Central memory CD4-positive, alpha-beta T cell (primary cell): ENCODE data around the gene KIF4A.
"Not testable (repeated sequence)": the region's sequence is repeated elsewhere in the genome, so short reads cannot be mapped to it uniquely, and the experiment has no call there.

Source experiments
- DNase-seq: peaks from one replicate; pipeline ENCODE4 v3.0.0; 2022

KIF4A gene

DNA sequence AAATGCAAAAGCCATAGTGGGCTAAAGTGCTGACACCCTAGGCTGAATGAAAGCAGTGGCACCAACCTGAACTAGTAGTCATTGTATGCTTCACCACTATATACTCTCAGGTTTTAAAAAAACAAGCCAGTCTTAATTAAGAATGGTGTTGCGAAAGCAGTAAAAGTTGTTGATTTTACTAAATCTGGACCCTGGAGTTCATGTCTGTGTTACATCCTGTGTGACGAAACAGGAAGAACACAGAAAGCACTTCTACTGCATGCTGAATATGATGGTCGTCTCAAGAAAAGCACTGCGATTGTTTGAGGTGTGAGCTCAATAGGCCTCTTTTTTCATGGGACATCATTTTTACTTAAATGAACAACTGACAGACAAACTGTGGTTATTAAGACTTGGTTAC lies 109.0 kb downstream of the KIF4A start:
- DNase-seq, result peak; percentile 56

DNA sequence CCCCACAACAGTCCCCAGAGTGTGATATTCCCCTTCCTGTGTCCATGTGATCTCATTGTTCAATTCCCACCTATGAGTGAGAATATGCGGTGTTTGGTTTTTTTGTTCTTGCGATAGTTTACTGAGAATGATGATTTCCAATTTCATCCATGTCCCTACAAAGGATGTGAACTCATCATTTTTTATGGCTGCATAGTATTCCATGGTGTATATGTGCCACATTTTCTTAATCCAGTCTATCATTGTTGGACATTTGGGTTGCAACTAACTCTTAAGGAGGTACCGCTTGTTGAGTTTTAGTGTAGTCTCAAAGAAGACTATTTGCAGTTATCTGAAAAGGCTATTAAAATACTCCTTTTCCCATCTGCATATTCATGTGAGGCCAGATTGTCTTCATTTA lies 110.3 kb downstream of the KIF4A start:
- DNase-seq, result not testable (repeated sequence)

DNA sequence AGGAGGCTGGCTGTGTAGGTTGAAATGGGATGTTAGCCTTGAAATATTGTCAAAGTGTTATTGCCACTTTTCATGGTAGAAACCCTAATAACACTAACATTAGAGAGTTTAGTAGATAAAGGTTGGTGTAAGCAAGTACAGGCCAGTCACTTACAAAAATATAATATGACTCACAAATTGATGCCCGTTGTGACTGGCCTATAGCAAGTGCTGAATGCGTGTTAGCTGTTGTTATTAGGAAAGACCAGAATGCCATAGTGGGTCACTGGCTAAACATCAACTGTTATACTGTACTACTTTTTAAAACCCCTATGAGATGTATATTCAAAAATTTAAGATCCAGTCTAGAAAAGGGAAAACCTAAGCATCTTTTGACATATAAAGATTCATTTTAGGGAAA lies 112.8 kb downstream of the KIF4A start:
- DNase-seq, result no peak

DNA sequence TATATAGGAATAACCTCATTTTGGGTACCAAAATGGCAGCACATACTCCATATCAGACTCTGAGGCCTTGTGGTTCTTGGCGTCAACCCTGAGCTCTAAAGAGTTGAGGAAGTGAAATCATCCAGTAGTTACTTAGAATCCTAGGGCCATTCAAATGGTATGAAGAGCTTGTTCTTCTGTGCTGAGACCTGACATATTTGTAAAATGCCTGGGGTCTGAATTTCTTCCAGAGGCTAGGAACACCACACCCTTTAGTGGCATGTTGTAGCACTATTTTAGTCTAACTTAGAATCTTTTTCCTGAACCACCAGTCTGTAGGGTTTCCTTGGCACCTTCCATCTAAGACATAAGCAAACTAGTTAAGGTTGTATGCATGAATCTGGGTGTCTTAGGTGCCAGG lies 115.1 kb downstream of the KIF4A start:
- no peak for DNase-seq

DNA sequence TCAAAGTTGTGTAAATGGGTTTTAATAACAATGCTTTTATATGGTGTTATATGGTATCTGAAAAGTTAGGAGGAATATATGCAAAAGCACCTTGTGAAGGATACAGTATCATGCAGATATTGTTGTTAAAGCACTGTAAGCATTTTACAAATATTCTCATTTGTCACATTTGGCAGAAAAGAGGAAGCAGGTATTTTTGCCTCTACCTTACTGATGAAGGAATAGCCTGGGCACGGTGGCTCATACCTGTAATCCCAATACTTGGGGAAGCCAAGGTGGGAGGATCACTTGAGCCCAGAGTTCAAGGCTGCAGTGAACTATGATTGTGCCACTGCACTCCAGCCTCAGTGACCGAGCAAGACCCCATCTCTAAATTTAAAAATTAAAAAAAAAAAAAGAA lies 121.0 kb downstream of the KIF4A start:
- no peak for DNase-seq

DNA sequence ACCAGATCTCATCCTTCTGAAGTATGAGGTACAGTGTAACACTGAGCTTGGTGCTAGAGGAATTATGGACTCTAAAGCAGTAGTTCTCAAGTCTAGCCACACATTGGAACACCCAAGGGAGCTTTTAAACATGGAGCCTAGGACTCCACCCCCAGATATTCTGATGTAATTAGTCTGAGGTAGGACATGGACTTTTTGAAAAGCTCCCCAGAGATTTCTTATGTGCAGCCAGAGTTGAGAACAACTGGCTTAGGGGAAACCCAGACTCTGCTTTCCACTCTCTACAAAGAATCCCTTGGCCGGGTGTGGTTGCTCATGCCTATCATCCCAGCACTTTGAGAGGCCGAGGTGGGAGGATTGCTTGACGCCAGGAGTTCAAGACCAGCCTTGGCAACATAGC lies 121.6 kb downstream of the KIF4A start:
- no peak for DNase-seq

DNA sequence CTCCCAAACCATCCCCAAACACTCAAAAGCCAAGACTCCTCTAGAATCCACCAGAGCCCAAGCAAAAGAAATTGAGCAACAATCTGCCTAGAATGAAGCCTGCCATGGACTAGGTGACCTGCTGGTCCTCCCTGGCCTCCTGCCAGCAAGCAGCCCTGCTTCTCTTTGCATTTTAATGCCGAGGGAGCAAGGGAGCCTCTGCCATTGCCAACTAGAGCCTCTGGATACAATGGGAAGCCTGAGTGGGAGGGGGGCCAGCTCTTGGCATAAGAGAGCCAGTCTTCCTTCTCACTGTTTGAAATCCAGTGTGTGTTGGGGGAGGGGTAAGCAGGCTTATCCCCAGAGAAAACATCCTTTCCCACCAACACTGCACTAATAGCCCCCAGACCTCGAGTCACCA lies 131.7 kb downstream of the KIF4A start:
- DNase-seq, result no peak

DNA sequence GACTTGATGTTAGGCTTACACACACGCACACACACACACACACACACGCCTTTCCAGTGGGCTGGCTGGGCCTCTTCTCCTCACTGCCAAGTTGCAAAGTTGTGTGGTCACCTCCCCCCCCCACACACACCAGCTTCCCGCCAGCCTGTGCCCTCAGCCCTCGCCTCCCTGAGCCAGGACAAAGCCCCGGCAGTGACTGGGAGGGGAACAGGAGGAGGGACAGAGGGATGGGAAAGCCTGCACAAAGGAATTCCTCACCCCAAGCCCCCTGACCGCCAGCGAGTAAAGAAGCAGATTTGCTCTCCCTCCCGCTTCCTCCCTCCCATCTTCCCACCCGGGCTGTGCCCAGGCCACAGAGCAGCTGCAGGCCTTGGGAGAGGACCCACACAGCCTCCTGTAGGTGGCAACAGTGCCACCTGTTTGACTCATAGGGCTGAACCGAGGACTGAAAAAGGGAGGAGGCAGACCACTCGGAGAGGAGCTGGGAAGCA lies 133.0 kb downstream of the KIF4A start, which contains the start of gene GDPD2:
GDPD2 (plus strand) TSS at position 464 of the 491 bp plus-strand sequence. CDS start 1,671 bp downstream, outside the sequence.
- DNase-seq, result no peak

DNA sequence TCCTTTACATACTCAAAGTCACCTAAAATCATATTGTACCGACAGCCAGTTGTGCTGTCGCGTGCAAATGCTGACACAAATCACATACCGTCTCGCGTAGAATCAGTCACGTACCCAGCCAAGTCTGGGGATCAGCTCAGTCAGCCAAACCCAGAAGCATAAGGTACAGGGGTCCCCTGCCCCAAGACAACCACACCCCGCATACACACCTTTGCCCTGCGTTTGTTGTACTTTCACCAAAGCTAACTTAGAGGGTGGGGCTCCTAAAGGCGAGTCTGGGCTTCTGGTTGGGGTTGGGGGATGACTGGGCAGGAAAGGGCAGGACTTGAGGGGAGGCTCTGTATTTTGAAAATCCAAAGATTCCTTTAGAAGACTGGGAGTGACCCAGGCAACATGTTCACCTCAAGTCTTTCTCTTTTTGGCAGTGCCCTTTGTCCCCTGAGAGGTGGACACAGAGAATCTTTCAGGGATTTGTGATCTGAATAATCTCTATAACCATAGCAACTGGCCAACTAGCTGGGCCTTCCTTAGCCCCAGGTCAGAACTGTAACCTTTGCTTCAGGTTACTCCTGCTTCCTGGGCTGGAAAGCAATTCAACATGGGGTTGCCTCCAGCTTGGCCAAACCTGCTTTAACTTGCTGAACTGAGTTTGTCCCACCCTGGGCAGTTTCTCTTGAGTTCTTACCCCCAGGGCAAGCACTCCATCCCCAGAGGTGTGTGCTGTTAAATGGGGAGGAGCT lies 134.2 kb downstream of the KIF4A start:
- no peak for DNase-seq

DNA sequence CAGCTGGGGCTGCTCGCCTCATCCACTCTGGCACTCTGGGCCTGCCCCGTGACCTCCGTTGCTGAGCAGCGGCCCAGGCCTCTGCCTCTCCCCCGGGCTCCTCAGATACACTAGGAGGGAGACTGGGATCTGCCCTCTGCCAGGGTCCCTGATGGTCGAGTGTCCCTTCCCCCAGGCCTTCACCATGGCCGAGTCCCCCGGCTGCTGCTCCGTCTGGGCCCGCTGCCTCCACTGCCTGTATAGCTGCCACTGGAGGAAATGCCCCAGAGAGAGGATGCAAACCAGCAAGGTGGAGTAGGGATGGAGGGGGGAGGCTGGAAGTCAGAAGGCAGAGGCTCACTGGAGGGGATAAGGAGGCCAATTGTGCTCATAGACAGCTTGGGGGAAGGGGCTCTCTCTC lies 134.9 kb downstream of the KIF4A start:
- no peak for DNase-seq

DNA sequence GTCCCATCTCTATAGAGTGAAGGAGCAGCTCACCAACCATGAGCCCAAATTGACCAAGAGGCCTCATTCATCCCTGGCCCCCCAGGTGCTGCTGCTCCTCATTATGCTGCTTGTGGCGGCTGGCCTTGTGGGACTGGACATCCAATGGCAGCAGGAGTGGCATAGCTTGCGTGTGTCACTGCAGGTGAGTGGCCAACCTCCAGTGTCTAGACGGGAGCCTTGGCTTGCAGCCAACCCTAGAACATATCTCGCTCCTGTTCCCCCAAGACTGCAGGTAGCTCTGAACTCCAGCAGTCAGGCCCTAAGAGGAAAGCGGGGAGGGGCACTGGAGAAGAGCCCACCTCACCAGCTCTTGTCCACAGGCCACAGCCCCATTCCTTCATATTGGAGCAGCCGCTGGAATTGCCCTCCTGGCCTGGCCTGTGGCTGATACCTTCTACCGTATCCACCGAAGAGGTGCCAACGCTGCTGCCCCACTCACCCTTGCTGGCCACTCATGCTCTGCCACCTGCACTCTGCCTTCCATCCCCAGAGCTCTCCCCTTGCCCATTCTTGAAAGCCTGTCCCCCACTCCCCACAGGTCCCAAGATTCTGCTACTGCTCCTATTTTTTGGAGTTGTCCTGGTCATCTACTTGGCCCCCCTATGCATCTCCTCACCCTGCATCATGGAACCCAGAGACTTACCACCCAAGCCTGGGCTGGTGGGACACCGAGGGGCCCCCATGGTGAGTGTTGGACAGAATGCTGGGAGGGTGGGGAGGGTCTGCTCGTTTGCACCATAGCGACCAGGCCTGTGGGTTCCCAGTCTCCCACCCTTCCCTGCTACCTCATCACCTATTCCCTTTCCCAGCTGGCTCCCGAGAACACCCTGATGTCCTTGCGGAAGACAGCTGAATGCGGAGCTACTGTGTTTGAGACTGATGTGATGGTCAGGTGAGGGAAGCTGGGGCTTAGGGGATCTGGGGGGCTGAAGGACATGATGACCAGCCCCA lies 136.7 kb downstream of the KIF4A start:
- DNase-seq, result no peak

DNA sequence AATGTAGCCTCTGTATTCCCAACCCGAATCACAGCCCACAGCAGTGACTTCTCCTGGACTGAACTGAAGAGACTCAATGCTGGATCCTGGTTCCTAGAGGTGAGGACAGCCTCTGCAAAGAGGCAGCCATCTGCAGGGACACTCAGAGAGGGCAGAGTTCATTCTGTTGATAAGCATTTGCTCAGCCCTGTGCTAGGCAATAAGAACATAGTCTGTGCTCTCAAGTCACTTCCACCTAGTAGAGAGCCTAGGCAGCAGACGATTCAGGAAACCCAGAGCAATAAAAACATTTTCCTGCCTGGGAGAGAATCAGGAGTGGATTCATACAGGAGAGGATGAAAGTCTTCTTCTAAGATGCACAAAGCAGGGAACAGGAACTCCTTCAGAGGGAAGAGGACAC lies 137.5 kb downstream of the KIF4A start:
- no peak for DNase-seq

DNA sequence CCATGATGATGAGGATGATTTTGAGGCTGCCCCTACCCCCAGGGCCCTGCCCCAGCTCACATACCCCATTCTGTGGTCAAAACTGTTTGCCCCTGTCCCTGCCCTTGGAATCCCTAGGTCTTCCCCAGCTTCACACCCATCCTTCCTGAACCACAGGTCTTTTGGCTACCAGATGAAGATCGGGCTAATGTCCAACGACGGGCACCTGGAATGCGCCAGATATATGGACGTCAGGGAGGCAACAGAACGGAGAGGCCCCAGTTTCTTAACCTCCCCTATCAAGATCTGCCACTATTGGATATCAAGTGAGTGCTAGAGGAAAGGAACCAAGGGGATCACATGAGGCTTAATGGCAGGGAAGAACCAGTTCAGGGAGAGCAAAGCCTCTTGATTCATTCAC lies 139.9 kb downstream of the KIF4A start:
- DNase-seq, result no peak

DNA sequence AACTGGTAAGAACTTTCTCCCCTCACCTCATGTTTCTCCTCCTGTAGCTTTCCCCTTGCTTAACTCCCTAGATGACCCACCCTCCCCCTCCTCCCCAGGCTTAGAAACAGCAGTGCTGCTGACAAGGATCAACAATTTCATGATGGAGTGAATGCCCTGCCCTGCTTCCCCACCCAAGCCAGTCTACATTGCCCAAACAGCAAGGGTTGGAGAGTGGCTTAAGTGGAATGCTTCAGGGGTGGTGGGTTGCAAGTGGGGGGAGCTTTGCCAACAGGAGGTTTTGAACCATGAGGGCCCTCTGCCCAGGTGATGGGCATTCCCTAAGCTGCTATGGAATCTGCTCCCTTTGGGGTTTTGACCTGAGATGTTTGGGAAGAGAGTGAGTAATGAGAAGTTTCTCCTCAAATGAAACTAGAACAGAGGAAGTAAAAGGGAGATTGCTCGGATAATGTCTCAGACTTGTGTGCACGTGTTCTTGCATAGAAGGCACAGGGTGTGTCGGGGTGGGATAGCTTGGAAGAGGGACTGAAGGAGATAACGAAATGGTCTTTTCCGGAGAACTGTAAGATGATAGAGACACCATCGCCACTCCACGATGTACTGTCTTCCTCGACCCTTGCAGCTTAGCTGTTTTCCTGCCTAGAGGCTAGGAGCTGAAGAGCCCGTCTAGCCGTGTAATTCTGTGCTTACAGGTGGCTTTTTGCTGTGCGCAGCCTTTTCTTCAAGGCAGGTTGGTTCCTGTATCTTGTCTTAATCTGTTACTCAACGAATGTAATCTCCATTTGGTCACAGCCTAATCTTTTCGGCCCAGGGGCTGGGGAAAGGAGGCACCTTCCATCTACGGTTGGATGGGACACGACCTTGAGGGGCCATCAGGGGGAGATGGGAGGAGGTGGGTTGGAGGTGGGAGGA lies 143.3 kb downstream of the KIF4A start:
- no peak for DNase-seq

DNA sequence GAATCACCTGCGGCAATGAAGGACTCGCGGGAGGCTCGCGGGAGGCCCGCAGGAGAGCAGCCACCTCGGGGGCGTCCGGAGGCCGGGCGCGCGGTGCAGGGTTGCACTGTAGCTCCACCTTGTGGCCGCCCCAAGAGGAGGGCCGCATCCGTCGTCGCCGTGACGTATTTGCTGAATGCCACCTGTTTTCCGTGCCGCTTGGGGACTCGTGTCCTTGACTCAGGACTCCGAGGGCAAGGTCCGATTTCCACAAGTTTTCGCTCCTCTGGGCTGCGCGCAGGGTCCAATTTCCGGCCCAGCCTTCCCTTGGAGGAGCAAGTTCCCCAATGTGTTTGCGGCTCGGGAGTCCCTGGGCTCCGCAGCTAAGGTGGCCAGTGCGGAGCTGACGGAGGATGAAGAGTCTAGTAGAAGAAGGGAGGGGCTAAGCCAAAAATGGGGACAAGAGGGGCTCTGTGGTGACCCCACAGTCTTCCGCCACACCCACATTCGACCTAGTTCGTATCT lies 144.0 kb downstream of the KIF4A start:
- peak; percentile 69 for DNase-seq

DNA sequence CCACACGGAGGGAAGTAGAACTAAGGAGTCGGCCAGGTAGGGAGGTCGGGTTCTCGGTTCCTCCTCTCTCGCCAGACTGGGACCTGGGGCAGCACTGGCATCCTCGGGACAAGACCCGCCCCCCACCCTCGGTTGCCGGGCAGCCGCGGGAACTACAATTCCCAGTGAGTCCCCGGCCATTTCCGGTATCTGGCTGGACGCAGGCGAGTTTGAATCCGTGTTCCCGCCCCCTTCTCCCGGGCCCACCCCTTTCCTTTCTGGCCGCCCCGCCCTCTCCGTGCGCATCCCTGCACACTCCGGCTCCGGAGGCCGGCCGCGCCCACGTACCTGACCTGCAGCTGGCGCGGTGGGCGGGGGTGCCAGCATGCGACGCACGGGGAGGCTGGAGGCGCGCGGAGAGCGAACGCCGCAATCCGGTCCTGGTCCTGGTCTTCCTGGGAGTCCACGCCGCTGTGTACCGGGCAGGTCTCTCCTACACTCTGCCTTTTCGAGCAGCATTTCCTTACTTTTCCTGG lies 144.5 kb downstream of the KIF4A start:
- DNase-seq, result no peak

DNA sequence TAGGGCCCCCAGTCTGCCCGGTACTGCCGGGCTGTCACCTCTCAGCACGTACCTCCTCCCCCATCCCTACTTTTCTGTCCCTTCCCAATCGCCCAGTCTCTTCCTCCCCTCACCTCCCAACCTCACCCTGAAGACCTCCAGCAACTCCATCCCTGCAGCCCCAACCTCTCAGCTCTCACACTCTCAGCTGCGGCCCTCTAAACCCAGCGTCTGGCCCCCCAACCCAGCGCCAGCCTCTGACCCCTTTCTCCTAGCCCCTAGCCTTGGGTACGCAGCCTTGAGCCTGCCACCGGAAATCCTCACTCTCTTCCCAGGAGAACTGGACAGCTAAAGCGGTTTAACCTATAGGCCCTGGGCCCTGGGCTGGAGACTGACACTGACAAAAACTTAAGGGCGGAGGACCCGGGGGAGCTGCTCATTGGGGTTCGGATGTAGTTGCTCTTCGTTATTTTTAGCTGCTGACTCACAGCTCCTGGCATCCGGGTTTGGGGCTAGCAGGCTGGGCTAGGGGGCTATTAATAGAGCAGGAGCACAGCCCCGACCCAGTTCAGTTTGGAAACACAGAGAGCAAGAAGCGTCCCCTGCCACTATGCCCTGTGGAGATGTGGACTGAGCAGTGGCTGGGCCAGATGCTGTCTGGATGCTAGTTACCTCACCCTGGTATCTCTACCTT lies 145.1 kb downstream of the KIF4A start:
- no peak for DNase-seq

DNA sequence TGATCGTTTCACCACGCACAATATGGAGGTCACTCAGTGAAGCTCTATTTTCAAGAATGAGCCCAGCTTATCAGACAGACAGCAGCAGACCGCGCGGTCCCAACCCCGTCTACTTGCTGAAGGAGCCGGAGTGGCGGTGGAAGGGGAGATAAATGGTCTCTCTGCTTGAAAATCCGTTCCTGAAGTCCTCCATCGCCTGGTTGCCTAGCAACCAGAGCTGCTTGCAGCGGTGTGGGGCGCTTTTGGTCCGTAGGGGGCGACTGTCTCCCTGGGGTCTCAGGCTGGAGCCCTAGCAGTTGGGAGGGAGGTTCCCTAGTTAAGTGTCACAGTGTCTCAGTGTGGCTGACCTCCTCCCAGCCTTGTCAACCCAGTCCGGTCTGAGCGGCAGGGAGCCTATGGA lies 146.4 kb downstream of the KIF4A start:
- no peak for DNase-seq

DNA sequence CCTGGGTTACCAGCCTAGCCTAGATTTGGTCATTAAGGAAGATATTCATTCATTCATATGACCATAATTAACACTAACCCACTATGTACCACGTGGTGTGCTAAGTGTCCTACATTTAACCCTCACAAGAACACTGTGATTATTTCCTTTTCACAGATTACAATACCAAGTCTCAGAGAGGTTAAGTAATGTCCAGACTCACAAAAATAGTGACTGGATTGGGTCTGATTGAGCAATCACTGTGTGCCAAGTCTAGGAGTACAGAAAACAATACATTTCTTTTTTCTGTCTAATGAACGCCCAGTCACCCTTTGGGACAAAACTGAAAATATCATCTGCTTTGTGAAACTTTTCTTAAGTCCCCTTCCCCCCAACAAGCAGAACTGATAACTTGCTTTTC lies 147.1 kb downstream of the KIF4A start:
- no peak for DNase-seq

DNA sequence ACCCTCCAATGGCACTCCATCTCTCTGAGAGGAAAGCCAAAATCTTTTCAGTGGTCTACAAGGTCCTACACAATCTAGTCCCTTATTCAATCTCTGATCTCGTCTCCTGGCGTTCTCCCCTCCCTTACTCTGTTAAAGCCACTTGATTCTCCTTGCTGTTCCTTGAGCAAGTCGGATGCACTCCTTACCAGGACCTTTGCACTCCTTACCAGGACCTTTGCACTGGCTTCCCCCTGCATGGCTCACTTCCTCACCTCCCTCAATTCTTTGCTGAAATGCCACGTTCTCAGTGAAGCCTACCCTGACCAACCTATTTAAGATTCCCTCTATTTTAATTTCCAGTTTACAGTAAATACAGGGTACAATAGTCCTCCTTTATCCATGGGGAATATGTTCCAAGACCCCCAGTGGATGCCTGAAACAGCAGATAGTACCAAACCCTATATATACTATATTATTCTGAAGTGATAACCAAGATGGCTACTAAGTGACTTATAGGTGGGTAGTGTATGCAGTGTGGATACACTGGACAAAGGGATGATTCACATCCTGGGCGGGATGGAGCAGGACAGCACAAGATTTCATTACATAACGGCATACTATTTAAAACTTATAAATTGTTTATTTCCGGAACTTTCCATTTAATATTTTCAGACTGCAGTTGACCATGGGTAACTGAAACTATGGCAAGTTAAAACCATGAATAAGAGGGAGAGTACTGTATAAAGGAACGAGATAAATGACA lies 148.2 kb downstream of the KIF4A start:
- no peak for DNase-seq

DNA sequence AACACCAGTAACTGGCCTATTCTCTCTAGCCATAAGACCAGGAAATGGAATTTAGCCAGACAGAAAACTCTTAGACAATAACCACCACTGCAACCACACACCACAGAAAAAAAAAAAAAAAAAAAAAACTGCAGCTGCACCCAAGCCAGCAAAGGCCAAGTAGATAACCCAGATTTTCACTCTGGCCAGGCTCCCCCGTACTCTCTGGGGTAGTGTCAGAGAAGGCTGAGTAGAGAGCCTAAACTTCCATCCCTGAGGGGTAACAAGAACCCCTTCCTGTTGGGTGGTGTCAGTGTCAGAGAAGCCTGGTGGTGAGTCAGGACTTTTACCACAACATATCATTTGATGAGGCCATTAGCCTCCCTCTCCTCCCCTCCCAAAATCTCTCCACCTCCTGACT lies 149.1 kb downstream of the KIF4A start:
- DNase-seq, result no peak
